SK-N-MC (cell line): ENCODE measurements around the gene FCER2.

Experiments used
- DNase-seq: peaks from one replicate; pipeline ENCODE4 v3.0.0-alpha.2; 2011; ENCODE audit warnings: low read depth, low spot score
- H3K27ac ChIP-seq: fragments of 200-600 bp; sonication (generic); 2 replicates; pipeline ENCODE4 v1.5.1; 2016; ENCODE audit warnings: mixed run types
- H3K36me3 ChIP-seq: fragments of 200-600 bp; sonication (generic); 2 replicates; pipeline ENCODE4 v1.6.1; 2017; ENCODE audit warnings: antibody characterized with exemption, low read length, mixed read lengths; ENCODE audit not compliant: insufficient read depth
- H3K4me3 ChIP-seq: fragments of 200-600 bp; sonication (generic); 2 replicates; pipeline ENCODE4 v1.5.1; 2016
- H3K9ac ChIP-seq: fragments of 200-600 bp; sonication (generic); 2 replicates; pipeline ENCODE4 v1.8.0; 2017; ENCODE audit warnings: mixed run types, mixed read lengths; ENCODE audit not compliant: insufficient read length
- H3K9me3 ChIP-seq: fragments of 200-600 bp; sonication (generic); 2 replicates; pipeline ENCODE4 v1.6.1; 2017; ENCODE audit warnings: low read depth, mild to moderate bottlenecking, antibody characterized with exemption, low read length, moderate library complexity, mixed read lengths
- EZH2 ChIP-seq: fragments of 200-600 bp; sonication (generic); IDR thresholded peaks from one replicate; pipeline ENCODE4 v1.6.1; 2017; ENCODE audit warnings: antibody characterized with exemption
- FOXP2 ChIP-seq: optimal IDR thresholded peaks from 2 replicates; pipeline ENCODE3; 2011; ENCODE audit warnings: mild to moderate bottlenecking, moderate library complexity; ENCODE audit not compliant: insufficient read depth; ENCODE audit errors: extremely low read length, control extremely low read depth
- POLR2AphosphoS5 ChIP-seq: IDR thresholded peaks from 2 replicates; pipeline ENCODE4 v1.6.1; 2012; ENCODE audit warnings: mild to moderate bottlenecking, low read depth, low read length, borderline replicate concordance

Gene FCER2

GRCh38 chr19:7725791-7726190 lies 23.9 kb upstream of the FCER2 start:
- Histone ChIP-seq H3K4me3 (no peak overlapping the region), H3K9ac (no peak overlapping the region), H3K9me3 (no peaks in the 10 kb centered on the region), H3K27ac (no peak overlapping the region), H3K36me3 (no peaks in the 10 kb centered on the region)
- DNase-seq, result no peak
- TF ChIP-seq FOXP2 (no peak), POLR2AphosphoS5 (no peak), EZH2 (no peak)

GRCh38 chr19:7722231-7722651 lies 20.3 kb upstream of the FCER2 start:
- DNase-seq, result no peak

GRCh38 chr19:7720351-7720750 lies 18.4 kb upstream of the FCER2 start:
- Histone ChIP-seq H3K36me3 (no peaks in the 10 kb centered on the region), H3K9ac (no peak overlapping the region), H3K4me3 (no peak overlapping the region), H3K27ac (no peak overlapping the region), H3K9me3 (no peaks in the 10 kb centered on the region)
- TF ChIP-seq POLR2AphosphoS5 (no peak), FOXP2 (no peak), EZH2 (no peak)
- DNase-seq, result no peak

More at GRCh38 chr19:7722231-7722651, 20.3 kb upstream of the FCER2 start:
- H3K9me3 ChIP-seq, result no peaks in the 10 kb centered on the region
- TF ChIP-seq FOXP2, result no peak
- TF ChIP-seq POLR2AphosphoS5, result no peak
- no peak for TF ChIP-seq EZH2
- no peak overlapping the region for H3K9ac ChIP-seq
- H3K4me3 ChIP-seq, result no peak overlapping the region
- H3K36me3 ChIP-seq, result no peaks in the 10 kb centered on the region
- no peak overlapping the region for H3K27ac ChIP-seq

- Histone ChIP-seq H3K27ac (no peak overlapping the region), H3K9ac (no peak overlapping the region), H3K4me3 (no peak overlapping the region), H3K9me3 (no peaks in the 10 kb centered on the region), H3K36me3 (no peaks in the 10 kb centered on the region)
- no peak for DNase-seq
- TF ChIP-seq FOXP2 (no peak), POLR2AphosphoS5 (no peak), EZH2 (no peak)
These were observed 16.7 kb upstream of the FCER2 start for GRCh38 chr19:7718668-7719067.

- H3K27ac ChIP-seq, result no peak overlapping the region
- no peaks in the 10 kb centered on the region for H3K36me3 ChIP-seq
- no peak for TF ChIP-seq FOXP2
- TF ChIP-seq EZH2, result no peak
- no peak for TF ChIP-seq POLR2AphosphoS5
- no peak for DNase-seq
- no peaks in the 10 kb centered on the region for H3K9me3 ChIP-seq
- no peak overlapping the region for H3K9ac ChIP-seq
- H3K4me3 ChIP-seq, result no peak overlapping the region
These were observed 14.8 kb upstream of the FCER2 start for GRCh38 chr19:7716762-7717161.

- no peaks in the 10 kb centered on the region for H3K36me3 ChIP-seq
- no peak overlapping the region for H3K4me3 ChIP-seq
- H3K9ac ChIP-seq, result no peak overlapping the region
- no peak overlapping the region for H3K27ac ChIP-seq
- no peaks in the 10 kb centered on the region for H3K9me3 ChIP-seq
- no peak for DNase-seq
- TF ChIP-seq FOXP2, result no peak
- no peak for TF ChIP-seq EZH2
- no peak for TF ChIP-seq POLR2AphosphoS5
These were observed 13.7 kb upstream of the FCER2 start for GRCh38 chr19:7715671-7716070.

- no peak for TF ChIP-seq POLR2AphosphoS5
- TF ChIP-seq FOXP2, result no peak
- no peak for TF ChIP-seq EZH2
- H3K4me3 ChIP-seq, result no peak overlapping the region
- no peak overlapping the region for H3K27ac ChIP-seq
- H3K36me3 ChIP-seq, result no peaks in the 10 kb centered on the region
- DNase-seq, result no peak
- no peaks in the 10 kb centered on the region for H3K9me3 ChIP-seq
- no peak overlapping the region for H3K9ac ChIP-seq
These were observed 8.7 kb upstream of the FCER2 start for GRCh38 chr19:7710616-7711015.

- H3K36me3 ChIP-seq, result no peaks in the 10 kb centered on the region
These were observed 8.1 kb upstream of the FCER2 start for GRCh38 chr19:7709932-7710460.

GRCh38 chr19:7706955-7707456 lies 5.1 kb upstream of the FCER2 start:
- no peak for DNase-seq
- Histone ChIP-seq H3K27ac (no peak overlapping the region), H3K9me3 (no peaks in the 10 kb centered on the region), H3K4me3 (no peak overlapping the region), H3K36me3 (no peaks in the 10 kb centered on the region), H3K9ac (no peak overlapping the region)
- TF ChIP-seq POLR2AphosphoS5 (no peak), FOXP2 (no peak), EZH2 (no peak)

More at GRCh38 chr19:7709932-7710460, 8.1 kb upstream of the FCER2 start:
- TF ChIP-seq FOXP2, result no peak
- TF ChIP-seq POLR2AphosphoS5, result no peak
- no peak for TF ChIP-seq EZH2
- Histone ChIP-seq H3K9ac (no peak overlapping the region), H3K9me3 (no peaks in the 10 kb centered on the region), H3K27ac (no peak overlapping the region), H3K4me3 (no peak overlapping the region)
- no peak for DNase-seq
